Endothelial cell of umbilical vein (primary cell): Measurements from ENCODE around the gene TNN. TPM values are rescaled to one million over a fixed set of nuclear protein-coding genes. Genes with fewer than 3 reads are reported as not detected.

ENCODE experiments used
- BruUV-seq: library from RNA; stranded (reverse); fragments of 400-500 nt; replicated peaks from 2 replicates; lab custom pipeline; 2021; lab: Mats Ljungman, UMichigan
- CTCF ChIA-PET: fragments of 300-600, 350-600 bp; sonication (Branson Sonifier 250); formaldehyde crosslinking; loops from one replicate; lab custom pipeline; 2021; ENCODE audit warnings: antibody characterized with exemption, inconsistent platforms; lab: Charles Lee
- POLR2A ChIA-PET: fragments of 300-600, 350-600 bp; sonication (Branson Sonifier 250); formaldehyde crosslinking; loops from one replicate; lab custom pipeline; 2021; ENCODE audit warnings: antibody characterized with exemption, inconsistent platforms; lab: Charles Lee
- DNase-seq: peaks from one replicate; pipeline ENCODE4 v3.0.0-alpha.2; 2011; ENCODE audit warnings: low read depth, low spot score
- FAIRE-seq: peaks from 2 replicates; lab custom pipeline; 2011; peaks lifted over from hg19 to GRCh38; lab: Jason Lieb, UNC
- H2AFZ ChIP-seq: 2 replicates; pipeline ENCODE4 v1.6.0; 2012; ENCODE audit warnings: low read depth, low read length, control low read depth, inconsistent platforms
- H3K27ac ChIP-seq: 2 replicates; pipeline ENCODE4 v1.5.1; 2011; ENCODE audit warnings: low read depth, mild to moderate bottlenecking, control low read depth, low read length, moderate library complexity; ENCODE audit not compliant: insufficient read depth
- H3K27me3 ChIP-seq, 2 experiments: 2 replicates each; pipeline versions ENCODE4 v1.6.0 to v1.6.1; 2011; ENCODE audit warnings: low read length in 2 of 2, mixed read lengths in 1 of 2; ENCODE audit not compliant: control insufficient read depth in 2 of 2, insufficient read depth in 2 of 2
- H3K36me3 ChIP-seq, 2 experiments: 2 replicates in 1 of 2; 3 replicates in 1 of 2; pipeline ENCODE4 v1.5.1; 2011; ENCODE audit warnings: low read length in 2 of 2, mild to moderate bottlenecking in 1 of 2, moderate library complexity in 1 of 2; ENCODE audit not compliant: control insufficient read depth in 2 of 2, insufficient read depth in 2 of 2; ENCODE audit errors: extremely low read depth in 1 of 2
- H3K4me1 ChIP-seq: 3 replicates; pipeline ENCODE4 v1.5.1; 2011; ENCODE audit warnings: mild to moderate bottlenecking, low read length; ENCODE audit not compliant: control insufficient read depth, insufficient read depth; ENCODE audit errors: extremely low read depth
- H3K4me2 ChIP-seq: 2 replicates; pipeline ENCODE4 v1.6.1; 2011; ENCODE audit warnings: low read length, control low read depth, mixed read lengths; ENCODE audit not compliant: insufficient read depth
- H3K4me3 ChIP-seq, 3 experiments: fragments of 200-600 bp in 1 of 3; sonication (generic), shearing (Covaris generic) in 1 of 3; replicated peaks in 1 of 3; 2 replicates each; pipeline ENCODE4 v1.5.1; 2011 to 2016; ENCODE audit warnings: control low read depth in 3 of 3, low read length in 3 of 3, mild to moderate bottlenecking in 2 of 3, inconsistent platforms in 1 of 3, low read depth in 1 of 3, moderate library complexity in 1 of 3; ENCODE audit not compliant: insufficient read depth in 1 of 3
- H3K79me2 ChIP-seq: 2 replicates; pipeline ENCODE4 v1.6.0; 2012; ENCODE audit warnings: low read length, inconsistent platforms; ENCODE audit not compliant: control insufficient read depth, insufficient read depth
- H3K9ac ChIP-seq: replicated peaks from 2 replicates; pipeline ENCODE3; 2011; ENCODE audit warnings: low read length, control low read depth; ENCODE audit not compliant: insufficient read depth; ENCODE audit errors: extremely low read depth
- H3K9me1 ChIP-seq: replicated peaks from 3 replicates; pipeline ENCODE4 v1.6.0; 2011; ENCODE audit warnings: mild to moderate bottlenecking, low read length; ENCODE audit not compliant: control insufficient read depth, insufficient read depth; ENCODE audit errors: extremely low read depth
- H3K9me3 ChIP-seq: replicated peaks from 2 replicates; pipeline ENCODE4 v1.5.1; 2012; ENCODE audit warnings: low read length, inconsistent platforms; ENCODE audit not compliant: control insufficient read depth, insufficient read depth
- H4K20me1 ChIP-seq: replicated peaks from 2 replicates; pipeline ENCODE3; 2011; ENCODE audit warnings: mild to moderate bottlenecking, low read length; ENCODE audit not compliant: control insufficient read depth, insufficient read depth; ENCODE audit errors: extremely low read depth
- EZH2 ChIP-seq: IDR thresholded peaks from 2 replicates; pipeline ENCODE4 v1.6.1; 2012; ENCODE audit warnings: borderline replicate concordance, low read depth, mild to moderate bottlenecking, moderate library complexity, low read length, inconsistent platforms; ENCODE audit not compliant: severe bottlenecking
- FOS ChIP-seq: IDR thresholded peaks from 2 replicates; pipeline ENCODE4 v1.6.1; 2011; ENCODE audit warnings: mild to moderate bottlenecking, low read length, moderate library complexity, borderline replicate concordance; ENCODE audit not compliant: insufficient read depth
- GATA2 ChIP-seq: IDR thresholded peaks from 2 replicates; pipeline ENCODE4 v1.7.0; 2011; ENCODE audit warnings: low read depth, mild to moderate bottlenecking, moderate library complexity, mixed read lengths, low read length; ENCODE audit not compliant: insufficient read length, insufficient read depth
- JUN ChIP-seq: IDR thresholded peaks from 2 replicates; pipeline ENCODE4 v1.6.1; 2011; ENCODE audit warnings: borderline replicate concordance, low read depth; ENCODE audit not compliant: insufficient read length, insufficient read depth
- MAX ChIP-seq: IDR thresholded peaks from 2 replicates; pipeline ENCODE4 v1.6.1; 2011; ENCODE audit not compliant: insufficient read depth, insufficient read length
- MYC ChIP-seq: IDR thresholded peaks from one replicate; pipeline ENCODE4 v1.6.1; 2011; ENCODE audit warnings: mild to moderate bottlenecking, low read depth, low read length
- POLR2A ChIP-seq: IDR thresholded peaks from 2 replicates; pipeline ENCODE4 v1.6.1; 2012; ENCODE audit warnings: low read depth, mild to moderate bottlenecking, control low read depth, low read length
- POLR2AphosphoS5 ChIP-seq: IDR thresholded peaks from 2 replicates; pipeline ENCODE4 v1.6.1; 2012; ENCODE audit warnings: low read depth, mild to moderate bottlenecking, control low read depth, low read length, moderate library complexity; ENCODE audit not compliant: insufficient read depth
- dilution Hi-C: fragments of 300-500 bp; cut with MboI; formaldehyde crosslinking; loops from one replicate; pipeline ENCODE4 v1.15.0; 2019; ENCODE audit warnings: low sequenced_read_pairs; ENCODE audit not compliant: extremely low pct_ligation_motif_present
- intact Hi-C: fragments of 100-400 bp; cut with micrococcal nuclease; formaldehyde crosslinking; loops from one replicate; pipeline ENCODE4 v1.10.0; 2022
- polyA plus RNA-seq, 4 experiments: library from polyadenylated mRNA; depleted of rRNA in 3 of 4; stranded (reverse) in 3 of 4; unstranded in 1 of 4; fragments of >200 nt; gene quantifications; 2 replicates each; pipeline versions ENCODE4 v1.2.1 to v1.2.3, GENCODE V29; 2011 to 2012; ENCODE audit warnings: missing spikeins in 1 of 4
- total RNA-seq: library from RNA; stranded (reverse); gene quantifications from 2 replicates; pipeline ENCODE4 v1.2.3, GENCODE V29; 2021
- TF ChIP-seq, protein P1 (sequence below), 2 donors: IDR thresholded peaks; 1 replicate in 1 of 2; 2 replicates in 1 of 2; pipeline ENCODE4 v1.5.1; 2011; ENCODE audit warnings: low read length in 2 of 2, mild to moderate bottlenecking in 2 of 2, moderate library complexity in 2 of 2, control low read depth in 1 of 2, inconsistent platforms in 1 of 2, low read depth in 1 of 2; ENCODE audit not compliant: insufficient read depth in 1 of 2; ENCODE audit errors: extremely low read depth in 1 of 2

The TNN gene
- total and polyA plus RNA-seq, 2 donors (not counting 3 experiments of a cell fraction or from before 2014, with no cell fraction given): not detected

DNA sequence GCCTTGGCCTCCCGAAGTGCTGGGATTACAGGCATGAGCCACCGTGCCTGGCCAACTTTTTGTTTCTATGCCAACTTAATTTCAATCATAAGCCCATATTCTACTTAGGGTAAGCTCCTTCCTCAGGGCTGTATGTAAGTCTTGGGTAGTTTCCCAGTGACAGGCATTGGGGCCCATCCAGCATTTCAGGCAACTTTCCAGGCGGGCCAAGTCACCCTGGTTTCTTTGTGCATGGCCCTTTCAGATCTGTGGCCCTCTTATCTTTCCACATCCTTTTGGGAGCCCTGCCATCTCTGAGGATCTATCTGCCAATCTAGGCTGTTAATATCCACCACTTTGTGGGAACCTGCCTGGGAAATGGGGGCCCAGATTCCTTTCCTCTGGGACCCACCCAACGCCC, 58.7 kb downstream of the TNN start:
- no peak for FAIRE-seq
- no peaks in the 10 kb centered on the region for H3K9me1 ChIP-seq
- POLR2A ChIA-PET: no interaction called here
- no peak overlapping the region for H3K27ac ChIP-seq
- BruUV-seq: no TSS peak
- H2AFZ ChIP-seq: no peak overlapping the region
- no peaks in the 10 kb centered on the region for H3K36me3 ChIP-seq
- DNase-seq: no peak
- H4K20me1 ChIP-seq: no peaks in the 10 kb centered on the region
- no peaks in the 10 kb centered on the region for H3K4me1 ChIP-seq
- CTCF ChIA-PET: interaction anchor here (0.7 to 4.3 kb wide), 7 partner anchors 14 to 103 kb away, joined by 3 to 265 read pairs (median 28); partner anchors contain the start of gene MRPS14
- peaks cover 0 to 6% of the 10 kb centered on the region in 2 experiments for H3K27me3 ChIP-seq
- H3K9me3 ChIP-seq: no peaks in the 10 kb centered on the region
- H3K9ac ChIP-seq: no peak overlapping the region
- TF ChIP-seq EZH2 (no peak), POLR2AphosphoS5 (no peak), FOS (no peak), MYC (no peak), JUN (no peak), GATA2 (no peak), MAX (no peak), POLR2A (no peak)
- TF ChIP-seq, protein P1, sequence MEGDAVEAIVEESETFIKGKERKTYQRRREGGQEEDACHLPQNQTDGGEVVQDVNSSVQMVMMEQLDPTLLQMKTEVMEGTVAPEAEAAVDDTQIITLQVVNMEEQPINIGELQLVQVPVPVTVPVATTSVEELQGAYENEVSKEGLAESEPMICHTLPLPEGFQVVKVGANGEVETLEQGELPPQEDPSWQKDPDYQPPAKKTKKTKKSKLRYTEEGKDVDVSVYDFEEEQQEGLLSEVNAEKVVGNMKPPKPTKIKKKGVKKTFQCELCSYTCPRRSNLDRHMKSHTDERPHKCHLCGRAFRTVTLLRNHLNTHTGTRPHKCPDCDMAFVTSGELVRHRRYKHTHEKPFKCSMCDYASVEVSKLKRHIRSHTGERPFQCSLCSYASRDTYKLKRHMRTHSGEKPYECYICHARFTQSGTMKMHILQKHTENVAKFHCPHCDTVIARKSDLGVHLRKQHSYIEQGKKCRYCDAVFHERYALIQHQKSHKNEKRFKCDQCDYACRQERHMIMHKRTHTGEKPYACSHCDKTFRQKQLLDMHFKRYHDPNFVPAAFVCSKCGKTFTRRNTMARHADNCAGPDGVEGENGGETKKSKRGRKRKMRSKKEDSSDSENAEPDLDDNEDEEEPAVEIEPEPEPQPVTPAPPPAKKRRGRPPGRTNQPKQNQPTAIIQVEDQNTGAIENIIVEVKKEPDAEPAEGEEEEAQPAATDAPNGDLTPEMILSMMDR (IDR thresholded peaks at IDR 0.05; ENCODE audit: extremely low read depth in 1 of 2, insufficient read depth in 1 of 2, low read depth in 1 of 2, low read length in 2 of 2): no peak
- no peak overlapping the region for H3K4me2 ChIP-seq
- dilution Hi-C loops: no loop called here
- H3K79me2 ChIP-seq: no peaks in the 10 kb centered on the region
- intact Hi-C loops: no loop called here
- no peak overlapping the region for H3K4me3 ChIP-seq
